ENCODE results near the gene ANXA6. TPM values are rescaled to one million over a fixed set of nuclear protein-coding genes. Genes with fewer than 3 reads are reported as not detected.
A peak's percentile ranks its signal among the peaks of the same experiment; 100 is the strongest.

Gene ANXA6
- total RNA-seq, 4 donors from 2014 or later, result 21.7 to 64.4 (median 49.5) TPM

DNA sequence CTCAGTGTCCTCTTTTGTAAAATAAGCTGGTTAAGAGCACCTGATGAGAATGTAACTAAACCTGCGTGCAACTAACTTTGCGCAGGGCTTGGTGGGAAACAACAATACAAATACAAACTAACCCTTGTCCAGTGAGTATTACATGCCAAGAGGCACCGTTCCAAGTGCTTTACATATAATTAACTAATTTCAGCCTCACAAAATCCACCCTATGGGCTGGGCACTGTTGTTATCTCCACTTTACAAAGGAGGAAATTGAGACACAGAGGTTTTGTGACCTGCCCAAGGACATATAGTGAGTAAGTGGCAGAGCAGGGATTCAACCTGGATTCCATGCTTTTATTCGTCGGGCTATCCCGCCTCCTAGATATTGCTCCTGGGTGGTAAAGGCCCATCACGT is 50.5 kb downstream of the ANXA6 start:
- no peaks in the 10 kb centered on the region for H3K27me3 ChIP-seq
- DNase-seq (ENCODE audit: low spot score in 2 of 2), result no peak
- peaks cover 28% of the 10 kb centered on the region for H3K36me3 ChIP-seq
- no peak overlapping the region for H3K4me3 ChIP-seq
- peaks cover 9% of the 10 kb centered on the region for H3K4me1 ChIP-seq
- no peaks in the 10 kb centered on the region for H3K9me3 ChIP-seq
- H3K27ac ChIP-seq, result no peak overlapping the region
- no peak for TF ChIP-seq POLR2A (IDR thresholded peaks at IDR 0.05)
- no peak for TF ChIP-seq POLR2AphosphoS5 (IDR thresholded peaks at IDR 0.05)
- TF ChIP-seq, protein P1, sequence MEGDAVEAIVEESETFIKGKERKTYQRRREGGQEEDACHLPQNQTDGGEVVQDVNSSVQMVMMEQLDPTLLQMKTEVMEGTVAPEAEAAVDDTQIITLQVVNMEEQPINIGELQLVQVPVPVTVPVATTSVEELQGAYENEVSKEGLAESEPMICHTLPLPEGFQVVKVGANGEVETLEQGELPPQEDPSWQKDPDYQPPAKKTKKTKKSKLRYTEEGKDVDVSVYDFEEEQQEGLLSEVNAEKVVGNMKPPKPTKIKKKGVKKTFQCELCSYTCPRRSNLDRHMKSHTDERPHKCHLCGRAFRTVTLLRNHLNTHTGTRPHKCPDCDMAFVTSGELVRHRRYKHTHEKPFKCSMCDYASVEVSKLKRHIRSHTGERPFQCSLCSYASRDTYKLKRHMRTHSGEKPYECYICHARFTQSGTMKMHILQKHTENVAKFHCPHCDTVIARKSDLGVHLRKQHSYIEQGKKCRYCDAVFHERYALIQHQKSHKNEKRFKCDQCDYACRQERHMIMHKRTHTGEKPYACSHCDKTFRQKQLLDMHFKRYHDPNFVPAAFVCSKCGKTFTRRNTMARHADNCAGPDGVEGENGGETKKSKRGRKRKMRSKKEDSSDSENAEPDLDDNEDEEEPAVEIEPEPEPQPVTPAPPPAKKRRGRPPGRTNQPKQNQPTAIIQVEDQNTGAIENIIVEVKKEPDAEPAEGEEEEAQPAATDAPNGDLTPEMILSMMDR (IDR thresholded peaks at IDR 0.05), result no peak
- no peak for TF ChIP-seq EP300 (IDR thresholded peaks at IDR 0.05)
- 81% methylated on average over 7 of the region's 7 CpGs for WGBS

DNA sequence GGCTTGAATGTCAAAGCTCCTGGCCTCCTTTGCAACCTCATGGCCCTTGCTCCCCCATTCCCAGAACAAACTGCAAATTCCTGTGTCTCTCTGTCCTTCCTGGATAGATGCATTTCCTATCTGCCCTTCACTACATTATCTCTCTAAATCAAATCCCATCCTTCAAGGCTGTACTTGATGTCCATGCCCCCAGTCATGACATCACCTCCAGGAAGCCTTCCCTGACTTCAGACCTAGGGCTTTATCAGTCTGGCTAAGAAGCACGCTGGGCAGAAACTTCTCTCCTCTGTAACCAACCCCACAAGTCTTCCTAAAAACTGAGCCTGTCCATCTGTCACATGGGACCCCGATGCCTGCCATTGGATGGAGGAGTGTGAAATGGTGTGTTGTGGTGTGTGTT is 51.1 kb downstream of the ANXA6 start:
- TF ChIP-seq POLR2A (IDR thresholded peaks at IDR 0.05) (no peak), EP300 (IDR thresholded peaks at IDR 0.05) (no peak)
- TF ChIP-seq, protein P1 (IDR thresholded peaks at IDR 0.05), result no peak
- Histone ChIP-seq H3K4me1 (peaks cover 9% of the 10 kb centered on the region), H3K36me3 (peaks cover 28% of the 10 kb centered on the region), H3K27me3 (no peaks in the 10 kb centered on the region), H3K27ac (no peak overlapping the region), H3K4me3 (no peak overlapping the region), H3K9me3 (no peaks in the 10 kb centered on the region)
- no peak for DNase-seq (ENCODE audit: low spot score in 2 of 2)
- 100% methylated on average over 2 of the region's 2 CpGs for WGBS

DNA sequence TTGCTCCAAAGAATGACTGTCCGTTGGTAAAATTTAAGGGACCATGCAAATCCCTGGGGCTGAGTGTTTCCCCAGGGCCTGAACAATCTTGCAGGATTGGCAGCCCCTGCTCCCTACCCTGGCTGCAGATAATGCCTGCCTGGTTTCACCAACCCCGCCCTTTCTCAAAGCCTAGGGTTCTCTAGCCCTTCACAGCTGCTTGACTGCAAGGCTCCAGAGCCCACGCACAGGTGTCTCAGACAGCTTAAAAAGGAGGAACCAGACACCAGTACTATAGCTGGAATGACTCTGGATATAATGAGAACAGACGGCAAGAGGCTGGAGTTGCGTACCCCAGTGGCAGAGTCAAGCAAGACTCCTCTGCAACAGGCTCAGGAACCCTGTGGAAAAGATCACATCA is 51.5 kb downstream of the ANXA6 start:
- no peak for DNase-seq (ENCODE audit: low spot score in 2 of 2)
- no peak overlapping the region for H3K27ac ChIP-seq
- TF ChIP-seq, protein P1 (IDR thresholded peaks at IDR 0.05), result no peak
- TF ChIP-seq POLR2AphosphoS5 (IDR thresholded peaks at IDR 0.05) (no peak), POLR2A (IDR thresholded peaks at IDR 0.05) (no peak), EP300 (IDR thresholded peaks at IDR 0.05) (no peak)
- no peak overlapping the region for H3K4me3 ChIP-seq
- 85% methylated on average over 5 of the region's 5 CpGs for WGBS
- peaks cover 28% of the 10 kb centered on the region for H3K36me3 ChIP-seq
- peaks cover 9% of the 10 kb centered on the region for H3K4me1 ChIP-seq
- H3K9me3 ChIP-seq, result no peaks in the 10 kb centered on the region
- H3K27me3 ChIP-seq, result no peaks in the 10 kb centered on the region

DNA sequence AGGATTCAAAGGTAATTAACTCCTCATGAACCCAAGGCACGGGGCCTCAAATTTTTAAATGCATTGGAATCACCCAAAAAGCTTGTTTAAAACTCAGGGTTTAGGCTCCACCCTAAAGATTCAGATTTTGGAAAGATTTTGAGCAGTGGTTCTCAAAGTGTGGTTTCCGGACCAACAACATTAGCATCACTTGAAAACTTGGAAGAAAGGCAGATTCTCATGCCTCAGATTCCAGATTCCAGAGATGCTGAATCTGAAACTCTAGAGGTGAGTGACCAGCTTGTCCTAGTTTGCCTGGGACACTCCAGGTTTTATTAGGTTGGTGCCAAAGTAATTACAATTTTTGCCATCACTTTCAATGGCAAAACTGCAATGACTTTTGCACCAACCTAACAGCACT is 52.0 kb downstream of the ANXA6 start:
- 84% methylated on average over 2 of the region's 2 CpGs for WGBS
- no peak overlapping the region for H3K4me3 ChIP-seq

DNA sequence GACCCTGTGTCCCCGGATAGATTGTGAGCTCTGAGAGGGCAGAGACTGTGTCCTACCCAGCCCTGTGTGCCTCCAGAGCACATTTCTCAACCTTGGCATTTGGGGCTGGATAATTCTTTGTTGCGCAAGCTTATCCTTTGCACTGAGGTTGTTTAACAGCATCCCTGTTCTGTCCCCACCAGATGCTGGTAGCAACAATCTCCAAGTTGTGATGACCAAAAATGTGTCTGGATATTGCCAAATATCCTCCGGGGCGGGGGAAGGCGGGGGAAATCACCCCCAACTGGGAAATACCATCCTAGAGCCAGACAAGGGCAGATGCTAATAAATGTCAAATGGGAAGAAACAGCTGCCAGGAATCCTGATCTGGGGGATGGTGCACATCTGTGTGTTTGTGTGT is 52.8 kb downstream of the ANXA6 start:
- Histone ChIP-seq H3K9me3 (no peaks in the 10 kb centered on the region), H3K27ac (peak overlapping the region; percentile 65), H3K4me3 (no peak overlapping the region), H3K27me3 (no peaks in the 10 kb centered on the region), H3K36me3 (peaks cover 25% of the 10 kb centered on the region), H3K4me1 (peaks cover 9% of the 10 kb centered on the region)
- WGBS, result 56% methylated on average over 4 of the region's 5 CpGs
- peak; percentile 87 to 89 for DNase-seq (ENCODE audit: low spot score in 2 of 2)
- TF ChIP-seq, protein P1 (IDR thresholded peaks at IDR 0.05), result no peak
- TF ChIP-seq POLR2A (IDR thresholded peaks at IDR 0.05) (no peak), POLR2AphosphoS5 (IDR thresholded peaks at IDR 0.05) (peak; percentile 39 to 93 (median 83)), EP300 (IDR thresholded peaks at IDR 0.05) (no peak)

More for the DNA sequence above, 52.0 kb downstream of the ANXA6 start:
- Histone ChIP-seq H3K27me3 (no peaks in the 10 kb centered on the region), H3K27ac (no peak overlapping the region), H3K4me1 (peaks cover 9% of the 10 kb centered on the region), H3K36me3 (peaks cover 27% of the 10 kb centered on the region), H3K9me3 (no peaks in the 10 kb centered on the region)
- DNase-seq (ENCODE audit: low spot score in 2 of 2), result no peak
- TF ChIP-seq POLR2AphosphoS5 (IDR thresholded peaks at IDR 0.05) (no peak), EP300 (IDR thresholded peaks at IDR 0.05) (no peak), POLR2A (IDR thresholded peaks at IDR 0.05) (no peak)
- TF ChIP-seq, protein P1 (IDR thresholded peaks at IDR 0.05), result no peak

All from suprapubic skin (tissue), 4 donors.